CD14-positive monocyte (primary cell): ENCODE measurements around the gene PTPRN2. TPM values are rescaled to one million over a fixed set of nuclear protein-coding genes. Genes with fewer than 3 reads are reported as not detected.

Source experiments
- DNase-seq, 3 donors: peaks; one replicate each; pipeline ENCODE4 v3.0.0-alpha.2; 2011 to 2022
- H2AFZ ChIP-seq: 2 replicates; pipeline ENCODE4 v1.6.0; 2012; ENCODE audit warnings: mild to moderate bottlenecking, low read depth, low read length, inconsistent platforms; ENCODE audit not compliant: insufficient read depth, poor library complexity, severe bottlenecking
- H3K27ac ChIP-seq, 2 donors: 1 replicate in 1 of 2; 2 replicates in 1 of 2; pipeline ENCODE4 v1.5.1; 2012 to 2013; ENCODE audit warnings: low read length in 2 of 2, control low read depth in 1 of 2, inconsistent platforms in 1 of 2, low read depth in 1 of 2, mild to moderate bottlenecking in 1 of 2
- H3K27me3 ChIP-seq, 2 donors: one replicate each; pipeline versions ENCODE4 v1.6.0 to v1.6.1; 2011 to 2013; ENCODE audit warnings: low read length in 2 of 2; ENCODE audit not compliant: control insufficient read depth in 2 of 2, insufficient read depth in 2 of 2
- H3K36me3 ChIP-seq, 2 donors: replicated peaks in 1 of 2; 1 replicate in 1 of 2; 2 replicates in 1 of 2; pipeline versions ENCODE4 v1.5.1 to v1.6.1; 2012 to 2013; ENCODE audit warnings: low read length in 2 of 2, control low read depth in 1 of 2, inconsistent platforms in 1 of 2, mild to moderate bottlenecking in 1 of 2; ENCODE audit not compliant: insufficient read depth in 2 of 2, control insufficient read depth in 1 of 2
- H3K4me1 ChIP-seq, 2 donors: 1 replicate in 1 of 2; 2 replicates in 1 of 2; pipeline versions ENCODE4 v1.5.1 to v1.6.1; 2012 to 2013; ENCODE audit warnings: low read length in 2 of 2, control low read depth in 1 of 2, inconsistent platforms in 1 of 2, mild to moderate bottlenecking in 1 of 2, moderate library complexity in 1 of 2; ENCODE audit not compliant: insufficient read depth in 2 of 2, control insufficient read depth in 1 of 2
- H3K4me2 ChIP-seq: replicated peaks from 2 replicates; pipeline ENCODE3; 2012; ENCODE audit warnings: low read length, moderate library complexity, mild to moderate bottlenecking; ENCODE audit not compliant: poor library complexity, severe bottlenecking; ENCODE audit errors: extremely low read depth
- H3K4me3 ChIP-seq, 3 experiments: fragments of 200-600 bp in 1 of 3; sonication (generic) in 1 of 3; replicated peaks in 1 of 3; 1 replicate in 2 of 3; 2 replicates in 1 of 3; pipeline ENCODE4 v1.5.1; 2011 to 2013; ENCODE audit warnings: low read length in 3 of 3, mild to moderate bottlenecking in 3 of 3, control low read depth in 2 of 3, low read depth in 2 of 3, inconsistent platforms in 1 of 3, moderate library complexity in 1 of 3
- H3K79me2 ChIP-seq: 2 replicates; pipeline ENCODE4 v1.6.0; 2012; ENCODE audit warnings: mild to moderate bottlenecking, control low read depth, inconsistent platforms, low read length, moderate library complexity; ENCODE audit not compliant: insufficient read depth
- H3K9ac ChIP-seq: 2 replicates; pipeline ENCODE4 v1.6.0; 2017; ENCODE audit warnings: low read length, mild to moderate bottlenecking; ENCODE audit not compliant: insufficient read depth, poor library complexity, severe bottlenecking
- H3K9me3 ChIP-seq, 2 donors: replicated peaks in 1 of 2; 1 replicate in 1 of 2; 2 replicates in 1 of 2; pipeline versions ENCODE4 v1.5.1 to v1.6.1; 2012 to 2013; ENCODE audit warnings: low read length in 2 of 2, control low read depth in 1 of 2; ENCODE audit not compliant: control insufficient read depth in 1 of 2, insufficient read depth in 1 of 2
- H4K20me1 ChIP-seq: 2 replicates; pipeline ENCODE4 v1.6.0; 2012; ENCODE audit warnings: mild to moderate bottlenecking, low read length, control low read depth, moderate library complexity; ENCODE audit not compliant: insufficient read depth
- H3K27ac Mint-ChIP-seq, 7 donors: one replicate each; pipeline ENCODE4 v1.8.0; 2020; ENCODE audit warnings: mild to moderate bottlenecking in 7 of 7, mixed read lengths in 7 of 7, moderate library complexity in 6 of 7, inconsistent platforms in 2 of 7
- H3K27me3 Mint-ChIP-seq, 3 donors: one replicate each; pipeline ENCODE4 v1.8.0; 2021 to 2022; ENCODE audit warnings: low read depth in 3 of 3, mild to moderate bottlenecking in 3 of 3, mixed read lengths in 3 of 3, moderate library complexity in 3 of 3, inconsistent platforms in 1 of 3
- H3K36me3 Mint-ChIP-seq, 2 donors: one replicate each; pipeline ENCODE4 v1.8.0; 2020; ENCODE audit warnings: mixed read lengths in 2 of 2, inconsistent platforms in 1 of 2, mild to moderate bottlenecking in 1 of 2
- H3K4me1 Mint-ChIP-seq: one replicate; pipeline ENCODE4 v1.8.0; 2020; ENCODE audit warnings: mild to moderate bottlenecking, mixed read lengths
- H3K4me3 Mint-ChIP-seq, 2 donors: one replicate each; pipeline ENCODE4 v1.8.0; 2020; ENCODE audit warnings: mild to moderate bottlenecking in 2 of 2, mixed read lengths in 2 of 2, moderate library complexity in 1 of 2
- H3K9me3 Mint-ChIP-seq, 7 donors: one replicate each; pipeline ENCODE4 v1.8.0; 2020 to 2022; ENCODE audit warnings: mixed read lengths in 7 of 7, mild to moderate bottlenecking in 6 of 7, moderate library complexity in 6 of 7, inconsistent platforms in 2 of 7
- WGBS: methylation state at CpG from one replicate; pipeline ENCODE4 v1.1.5; 2013; ENCODE audit warnings: missing lambda C conversion rate; ENCODE audit not compliant: insufficient coverage; 5-methylcytosine and 5-hydroxymethylcytosine counted together
- intact Hi-C, 2 donors: fragments of 100-400 bp; cut with micrococcal nuclease; formaldehyde crosslinking; loops; one replicate each; pipeline versions ENCODE4 v1.15.0 to v1.15.1; 2023
- polyA plus RNA-seq, 3 donors: library from polyadenylated mRNA; depleted of rRNA in 1 of 3; unstranded in 2 of 3; stranded (reverse) in 1 of 3; fragments of 300-500 nt in 2 of 3; fragments of >200 nt in 1 of 3; fragmentation: Illumina TruSeq in 2 of 3; gene quantifications; 1 replicate in 2 of 3; 2 replicates in 1 of 3; pipeline ENCODE4 v1.2.3, GENCODE V29; 2012 to 2021
- TF ChIP-seq, protein P1 (sequence below): fragments of 200-600 bp; IDR thresholded peaks from one replicate; pipeline ENCODE4 v1.8.0; 2022; ENCODE audit warnings: antibody characterized with exemption, mild to moderate bottlenecking

Gene PTPRN2
- polyA plus RNA-seq, 3 donors: 0.25 to 1.4 (median 0.97) TPM

DNA sequence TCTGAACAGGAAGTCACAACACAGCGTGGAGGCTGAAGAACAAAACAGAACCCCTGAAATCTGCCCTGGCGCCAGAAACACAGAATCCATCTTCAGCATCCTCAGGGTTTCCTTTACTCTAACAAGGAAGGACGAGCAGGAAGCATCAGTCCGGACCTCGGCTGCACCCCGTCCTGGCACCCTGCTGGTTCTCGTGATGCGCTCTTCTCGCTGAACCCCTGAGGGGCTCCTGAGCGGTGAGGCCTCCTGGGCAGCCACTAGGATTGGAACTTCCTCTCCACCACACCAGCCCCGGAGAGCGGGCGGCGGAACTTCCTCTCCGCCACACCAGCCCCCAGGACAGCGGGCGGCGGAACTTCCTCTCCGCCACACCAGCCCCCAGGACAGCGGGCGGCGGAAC lies 461.9 kb downstream of the PTPRN2 start:
- peaks cover 34 to 61% (median 55%) of the 10 kb centered on the region in 7 donors for H3K9me3 Mint-ChIP-seq
- Histone ChIP-seq H3K4me2 (no peak overlapping the region), H3K4me3 (peak overlapping the region in 1 of 3 experiments; percentile 14), H2AFZ (no peak overlapping the region), H3K36me3 (no peaks in the 10 kb centered on the region), H3K4me1 (no peaks in the 10 kb centered on the region), H3K9ac (no peak overlapping the region), H3K79me2 (no peaks in the 10 kb centered on the region), H4K20me1 (no peaks in the 10 kb centered on the region), H3K9me3 (peaks cover 90 to 94% of the 10 kb centered on the region in 2 donors), H3K27me3 (no peaks in the 10 kb centered on the region), H3K27ac (no peak overlapping the region)
- H3K4me3 Mint-ChIP-seq: no peak overlapping the region
- TF ChIP-seq, protein P1, sequence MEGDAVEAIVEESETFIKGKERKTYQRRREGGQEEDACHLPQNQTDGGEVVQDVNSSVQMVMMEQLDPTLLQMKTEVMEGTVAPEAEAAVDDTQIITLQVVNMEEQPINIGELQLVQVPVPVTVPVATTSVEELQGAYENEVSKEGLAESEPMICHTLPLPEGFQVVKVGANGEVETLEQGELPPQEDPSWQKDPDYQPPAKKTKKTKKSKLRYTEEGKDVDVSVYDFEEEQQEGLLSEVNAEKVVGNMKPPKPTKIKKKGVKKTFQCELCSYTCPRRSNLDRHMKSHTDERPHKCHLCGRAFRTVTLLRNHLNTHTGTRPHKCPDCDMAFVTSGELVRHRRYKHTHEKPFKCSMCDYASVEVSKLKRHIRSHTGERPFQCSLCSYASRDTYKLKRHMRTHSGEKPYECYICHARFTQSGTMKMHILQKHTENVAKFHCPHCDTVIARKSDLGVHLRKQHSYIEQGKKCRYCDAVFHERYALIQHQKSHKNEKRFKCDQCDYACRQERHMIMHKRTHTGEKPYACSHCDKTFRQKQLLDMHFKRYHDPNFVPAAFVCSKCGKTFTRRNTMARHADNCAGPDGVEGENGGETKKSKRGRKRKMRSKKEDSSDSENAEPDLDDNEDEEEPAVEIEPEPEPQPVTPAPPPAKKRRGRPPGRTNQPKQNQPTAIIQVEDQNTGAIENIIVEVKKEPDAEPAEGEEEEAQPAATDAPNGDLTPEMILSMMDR: no peak
- no peaks in the 10 kb centered on the region for H3K36me3 Mint-ChIP-seq
- WGBS: 77% methylated on average over 9 of the region's 22 CpGs
- H3K27me3 Mint-ChIP-seq: no peaks in the 10 kb centered on the region
- H3K4me1 Mint-ChIP-seq: no peaks in the 10 kb centered on the region
- H3K27ac Mint-ChIP-seq: no peak overlapping the region
- intact Hi-C loops: no loop called here
- DNase-seq: no peak

DNA sequence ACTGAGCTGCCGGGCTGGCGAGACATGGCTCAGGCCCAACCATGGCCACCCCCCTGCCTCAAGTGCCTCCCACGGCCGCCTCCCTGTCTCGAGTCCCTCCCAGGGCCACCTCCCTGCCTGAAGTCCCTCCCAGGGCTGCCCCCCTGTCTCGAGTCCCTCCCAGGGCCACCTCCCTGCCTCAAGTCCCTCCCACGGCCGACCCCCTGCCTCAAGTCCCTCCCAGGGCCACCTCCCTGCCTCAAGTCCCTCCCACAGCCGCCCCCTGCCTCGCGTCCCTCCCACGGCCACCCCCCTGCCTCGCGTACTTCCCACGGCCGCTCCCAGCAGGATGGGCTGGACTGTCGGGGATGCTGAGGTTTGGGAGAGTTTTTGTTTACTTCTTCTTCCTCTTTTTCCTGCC lies 462.5 kb downstream of the PTPRN2 start:
- peaks cover 34 to 68% (median 59%) of the 10 kb centered on the region in 7 donors for H3K9me3 Mint-ChIP-seq
- Histone ChIP-seq H3K36me3 (no peaks in the 10 kb centered on the region), H3K4me1 (no peaks in the 10 kb centered on the region), H4K20me1 (no peaks in the 10 kb centered on the region), H2AFZ (no peak overlapping the region), H3K4me2 (no peak overlapping the region), H3K27ac (no peak overlapping the region), H3K4me3 (peak overlapping the region in 1 of 3 experiments; percentile 14), H3K27me3 (no peaks in the 10 kb centered on the region), H3K9me3 (peaks cover 93 to 94% of the 10 kb centered on the region in 2 donors), H3K9ac (no peak overlapping the region), H3K79me2 (no peaks in the 10 kb centered on the region)
- H3K4me1 Mint-ChIP-seq: no peaks in the 10 kb centered on the region
- TF ChIP-seq, protein P1: no peak
- no peak overlapping the region for H3K4me3 Mint-ChIP-seq
- no peaks in the 10 kb centered on the region for H3K36me3 Mint-ChIP-seq
- no peaks in the 10 kb centered on the region for H3K27me3 Mint-ChIP-seq
- WGBS: 100% methylated on average over 3 of the region's 17 CpGs
- intact Hi-C loops: no loop called here
- DNase-seq: no peak
- H3K27ac Mint-ChIP-seq: no peak overlapping the region
